RPMI8226 (cell line): ENCODE measurements around the gene AMPH.
A peak's percentile ranks its signal among the peaks of the same experiment; 100 is the strongest.

Experiments used
- DNase-seq: peaks from one replicate; pipeline ENCODE4 v3.0.0-alpha.2; 2015

Gene AMPH

DNA sequence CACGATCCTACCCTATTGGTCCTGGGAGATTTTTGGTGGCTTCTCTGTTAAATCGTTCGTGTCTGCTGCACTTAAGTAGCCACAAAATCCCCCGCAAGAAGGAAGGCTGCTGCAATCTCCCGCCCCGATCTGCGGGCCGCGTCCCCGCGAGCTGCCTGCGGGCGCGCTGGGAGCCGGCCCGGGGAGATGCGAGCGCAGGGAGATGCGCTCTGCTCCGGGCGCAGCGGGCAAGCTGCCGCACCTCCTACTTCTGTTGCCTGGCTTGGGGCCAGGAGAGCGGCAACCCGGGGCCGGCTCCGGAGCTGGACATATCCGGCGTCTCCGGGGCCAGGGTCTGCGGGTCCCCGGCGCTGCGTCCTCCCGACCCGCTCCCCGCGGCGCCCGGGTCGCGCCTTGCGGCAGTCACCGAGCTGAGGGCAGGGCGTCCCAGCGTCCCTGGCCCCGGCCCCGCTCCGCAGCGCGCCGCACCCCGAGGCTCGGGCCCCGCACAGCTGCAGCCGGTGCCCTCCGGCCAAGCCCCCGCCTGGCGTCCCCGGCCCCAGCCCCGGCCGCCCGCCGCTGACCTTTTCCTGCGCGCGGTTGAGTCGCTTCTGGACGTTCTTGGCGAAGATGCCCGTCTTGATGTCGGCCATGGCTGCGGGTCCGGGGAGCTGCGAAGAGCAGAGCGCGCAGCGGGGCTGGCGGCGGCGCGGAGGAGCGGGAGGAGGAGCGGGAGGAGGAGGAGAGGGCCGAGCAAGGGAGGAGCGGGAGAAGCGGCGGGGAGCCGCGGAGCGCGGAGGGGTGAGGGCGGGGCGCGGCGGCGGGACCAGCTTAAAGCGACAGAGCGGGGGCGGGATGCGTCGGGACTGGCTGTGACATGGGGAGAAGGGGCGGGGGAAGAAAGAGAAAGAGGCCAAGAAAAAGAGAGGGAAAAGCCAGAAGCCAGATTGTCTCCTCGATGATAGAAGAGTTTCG is at the start of gene AMPH:
Gene AMPH (minus strand): TSS at position 654 of the 954 bp plus-strand sequence. CDS start 22 bp downstream, at position 632.
- no peak for DNase-seq

DNA sequence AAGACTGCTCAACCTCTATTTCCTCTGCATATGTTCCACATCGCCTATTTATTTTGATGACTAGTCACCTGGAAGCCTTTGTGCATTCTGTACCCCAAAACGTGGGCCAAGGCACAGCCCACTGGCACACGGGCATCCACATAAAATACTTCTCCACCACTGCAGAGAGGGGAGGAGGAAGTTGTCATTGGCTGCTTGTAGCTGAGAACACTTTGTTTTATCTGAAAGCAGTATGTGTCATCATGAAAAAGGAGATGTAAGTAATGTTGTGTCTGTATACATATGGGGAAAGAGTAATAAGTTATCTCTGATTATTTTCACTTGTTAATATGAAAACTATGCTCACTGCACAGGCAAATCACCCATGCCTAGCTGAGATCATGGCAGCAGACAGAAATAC is 48.2 kb upstream of the AMPH start:
- no peak for DNase-seq

DNA sequence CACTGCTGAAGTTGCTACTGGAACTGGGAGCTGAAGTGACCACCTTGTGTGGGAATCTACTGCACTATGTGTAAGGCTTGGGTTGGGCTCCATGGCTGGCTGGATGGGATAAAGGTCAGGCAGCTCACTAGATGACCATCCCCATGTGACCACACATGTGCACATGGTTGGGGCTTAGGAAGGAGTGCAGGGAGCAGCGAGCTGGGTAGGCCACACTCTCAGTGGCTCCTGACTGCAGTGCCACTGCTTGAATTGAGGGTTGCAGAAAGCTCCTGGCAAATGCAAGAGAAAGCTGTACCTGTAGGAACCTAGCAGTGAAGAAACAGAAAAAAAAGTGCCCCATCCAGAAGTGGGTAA is 47.5 kb upstream of the AMPH start:
- DNase-seq: no peak

- no peak for DNase-seq
Observed at GRCh38 chr7:38677981-38678697, 47.0 kb upstream of the AMPH start.

DNA sequence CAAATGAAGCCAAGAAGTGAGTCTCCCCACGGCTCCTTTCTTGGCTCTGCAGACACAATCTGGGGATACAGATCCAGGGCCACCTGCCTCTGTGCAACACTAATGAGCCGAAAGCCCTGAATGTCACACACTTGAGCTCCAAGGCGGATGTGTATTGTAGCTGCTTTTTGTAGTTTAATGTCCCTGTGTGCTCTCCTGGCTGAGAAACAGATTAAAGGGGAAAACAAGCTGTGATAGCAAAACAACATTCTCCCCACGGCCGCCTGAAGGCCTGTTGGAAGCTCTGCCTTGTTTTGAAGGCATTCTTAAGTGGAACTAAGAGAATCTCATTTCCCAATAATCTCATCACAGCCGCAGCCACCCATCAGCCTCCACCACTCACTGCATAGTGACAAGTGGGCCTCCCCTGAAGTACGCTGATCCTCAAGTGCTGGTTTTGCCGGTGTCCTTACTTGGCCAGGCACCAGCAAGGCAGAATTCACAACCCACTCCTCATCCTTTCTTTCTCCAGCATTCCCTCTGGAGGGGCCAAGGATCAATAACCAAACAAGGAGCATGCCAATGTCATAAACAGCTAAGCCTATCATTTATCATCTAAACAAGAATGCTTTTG is 44.4 kb upstream of the AMPH start:
- DNase-seq: no peak

DNA sequence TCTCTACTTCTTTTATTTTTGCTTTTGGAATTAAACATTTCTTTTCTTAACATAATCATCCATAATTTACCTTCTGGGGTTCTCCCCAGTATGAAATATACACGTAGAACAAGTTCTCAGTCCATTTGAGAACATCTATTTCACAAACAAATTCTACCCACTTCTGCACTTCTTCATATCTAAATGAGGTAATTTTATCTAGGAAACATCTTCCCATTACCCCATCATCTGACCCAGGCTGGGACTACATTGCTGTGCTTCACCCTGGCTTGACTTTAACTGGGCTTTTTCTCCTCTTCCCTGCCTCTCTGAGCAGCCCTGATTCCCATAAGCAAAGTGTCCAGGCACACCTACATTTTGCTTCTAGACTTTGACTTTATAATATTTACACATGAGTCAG is 43.3 kb upstream of the AMPH start:
- no peak for DNase-seq

DNA sequence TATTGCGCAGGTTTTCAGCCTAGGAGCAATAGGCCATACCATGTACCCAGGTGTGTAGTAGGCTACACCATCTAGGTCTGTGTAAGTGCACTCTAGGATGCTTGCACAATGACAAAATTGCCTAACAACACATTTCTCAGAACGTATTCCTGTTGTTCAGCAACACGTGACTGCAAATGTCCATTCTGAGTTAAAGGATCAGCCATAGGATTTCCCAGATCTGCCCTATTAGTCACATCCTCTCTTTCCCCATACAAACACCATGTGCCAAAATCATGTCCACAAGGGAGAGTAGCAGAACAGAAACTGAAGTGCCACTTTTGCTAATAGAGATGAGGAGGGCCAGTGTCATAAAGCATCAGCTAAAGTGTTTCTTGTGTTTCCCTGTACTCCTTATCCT is 42.6 kb upstream of the AMPH start:
- DNase-seq: no peak

DNA sequence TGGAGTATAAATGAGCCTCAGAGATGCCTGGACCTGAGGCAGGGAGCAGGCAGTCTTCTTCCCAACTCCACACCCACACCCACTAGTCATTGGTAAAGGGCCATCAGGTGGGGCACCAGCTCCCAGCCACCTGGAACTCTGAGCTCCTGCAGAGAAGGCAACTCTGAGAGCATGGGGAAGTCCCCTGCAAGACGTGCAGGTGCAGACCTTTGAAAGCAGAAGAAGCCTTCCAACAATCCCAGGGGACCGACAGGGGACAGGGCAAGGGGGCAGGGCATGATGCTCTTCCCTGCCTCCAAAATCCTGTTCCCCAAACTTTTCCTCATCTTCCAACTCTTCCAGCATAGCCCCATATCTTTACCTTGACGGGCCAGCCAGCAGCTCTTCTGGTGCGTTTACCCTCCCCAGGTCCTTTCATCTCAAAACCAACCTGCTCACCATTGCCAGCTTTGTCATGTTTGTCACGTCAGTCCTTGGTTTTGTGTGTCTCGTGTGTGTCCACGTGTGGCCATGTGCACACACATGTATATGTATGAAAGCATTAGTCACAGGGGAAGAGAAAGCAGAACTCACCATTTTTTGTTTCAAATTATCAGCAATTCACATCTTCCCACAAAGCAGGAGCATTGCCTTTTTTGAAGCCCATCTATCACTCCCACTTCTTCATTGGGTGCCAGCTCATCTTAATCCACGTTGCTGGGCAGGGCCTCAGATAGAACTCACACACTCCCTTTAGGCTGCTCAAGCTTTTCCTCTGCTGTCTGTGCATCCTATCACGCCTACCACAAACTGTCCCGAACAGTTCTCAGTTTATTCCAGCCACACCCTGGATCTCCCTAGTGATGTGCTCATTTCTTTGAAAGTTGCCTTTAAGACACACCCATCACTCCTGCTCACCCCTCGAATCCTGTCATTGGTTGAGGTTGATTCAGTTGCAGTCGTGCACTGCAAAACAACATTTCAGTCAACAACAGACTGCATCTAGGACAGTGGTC is 41.0 kb upstream of the AMPH start:
- peak; percentile 6 for DNase-seq

- no peak for DNase-seq
Observed at GRCh38 chr7:38669965-38670520, 38.9 kb upstream of the AMPH start.

- no peak for DNase-seq
Observed at GRCh38 chr7:38664972-38665371, 33.8 kb upstream of the AMPH start.

DNA sequence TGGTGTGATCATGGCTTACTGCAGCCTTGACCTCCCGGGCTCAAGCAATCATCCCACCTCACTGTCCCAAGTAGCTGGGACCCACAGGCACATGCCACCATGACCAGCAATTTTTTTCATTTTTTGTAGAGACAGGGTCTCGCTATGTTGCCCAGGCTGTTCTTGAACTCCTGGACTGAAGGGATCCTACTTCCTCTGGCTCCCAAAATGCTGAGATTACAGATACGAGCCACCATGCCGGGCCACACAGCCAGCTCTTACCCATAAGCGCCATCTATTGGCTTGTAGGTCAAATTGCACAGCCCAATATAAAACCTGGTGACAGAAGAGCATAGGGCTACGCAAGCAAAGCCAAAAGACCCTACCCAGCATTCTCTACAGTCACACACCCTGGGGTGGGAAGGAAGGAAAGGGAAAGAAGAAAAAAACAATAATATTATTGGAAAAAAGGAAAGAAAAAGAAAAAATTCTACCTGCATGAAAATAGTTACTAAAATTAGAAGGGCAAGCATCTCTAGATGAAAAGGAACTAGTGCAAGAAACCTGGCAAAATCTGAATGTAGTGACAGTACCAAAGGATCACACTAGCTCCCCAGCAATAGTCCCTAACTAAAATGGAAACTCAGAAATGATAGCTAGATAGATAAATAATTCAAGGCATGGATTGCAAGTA is 29.4 kb upstream of the AMPH start:
- DNase-seq: peak; percentile 62

DNA sequence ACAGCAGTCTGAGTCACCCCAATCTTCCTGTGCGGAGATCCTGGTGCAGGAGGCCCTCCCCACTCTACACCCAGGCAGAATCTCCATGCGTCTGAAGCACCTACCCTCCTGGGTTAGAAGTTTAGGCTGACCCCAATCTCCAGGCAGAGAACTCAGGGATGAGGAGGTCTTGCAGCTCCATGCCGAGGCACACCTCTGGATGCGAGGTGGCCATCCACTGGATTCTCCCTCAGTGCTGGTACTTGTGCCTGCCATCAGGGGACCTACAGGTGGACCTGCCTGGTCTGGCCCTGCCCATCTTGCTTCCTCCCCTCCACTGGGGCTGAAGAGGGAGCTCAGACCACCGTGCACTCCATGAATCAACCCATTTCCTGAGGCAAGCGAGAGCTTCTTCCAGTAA is 28.8 kb upstream of the AMPH start:
- DNase-seq: no peak

DNA sequence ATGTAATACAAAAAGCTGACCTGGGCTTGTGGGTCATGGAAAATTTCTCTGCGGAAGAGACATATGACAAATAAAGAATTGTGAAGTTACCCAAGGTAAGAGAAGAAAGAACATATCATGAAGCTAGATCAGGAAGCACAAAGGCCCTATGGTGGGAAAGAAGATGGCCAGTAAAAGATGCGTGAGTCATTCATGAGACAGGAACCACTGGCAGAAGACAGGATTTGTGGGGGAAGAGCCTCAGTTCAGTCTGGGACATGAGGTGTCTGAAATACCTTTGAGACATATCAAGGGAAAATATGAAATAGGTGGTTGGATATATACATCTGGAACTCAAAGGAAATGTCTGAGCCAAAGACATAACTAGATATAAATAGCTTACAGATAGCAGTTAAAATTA is 27.7 kb upstream of the AMPH start:
- no peak for DNase-seq

GRCh38 chr7:38656968-38657367 is 25.8 kb upstream of the AMPH start:
- DNase-seq: peak; percentile 66

GRCh38 chr7:38655833-38656774 is 24.9 kb upstream of the AMPH start:
- no peak for DNase-seq

DNA sequence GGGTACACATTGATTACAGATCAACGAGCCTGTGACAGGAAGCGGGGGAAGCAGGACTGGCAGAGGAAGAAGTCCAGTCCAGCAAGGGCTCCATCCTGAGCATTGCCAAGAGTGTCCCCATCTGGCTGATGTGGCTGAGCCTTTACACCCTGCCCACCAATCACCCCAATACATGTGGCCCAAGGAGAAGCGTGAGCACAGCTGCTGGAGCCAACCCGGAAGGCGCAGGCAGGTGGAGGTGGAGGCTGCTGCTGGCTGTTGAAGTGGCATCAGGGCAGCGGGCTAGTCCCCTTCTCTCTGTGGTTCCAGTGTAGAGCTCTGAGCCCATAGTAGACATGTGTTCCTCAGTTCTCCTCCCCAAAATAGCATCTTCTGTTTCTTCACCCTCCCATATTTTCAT is 6.8 kb upstream of the AMPH start:
- no peak for DNase-seq

DNA sequence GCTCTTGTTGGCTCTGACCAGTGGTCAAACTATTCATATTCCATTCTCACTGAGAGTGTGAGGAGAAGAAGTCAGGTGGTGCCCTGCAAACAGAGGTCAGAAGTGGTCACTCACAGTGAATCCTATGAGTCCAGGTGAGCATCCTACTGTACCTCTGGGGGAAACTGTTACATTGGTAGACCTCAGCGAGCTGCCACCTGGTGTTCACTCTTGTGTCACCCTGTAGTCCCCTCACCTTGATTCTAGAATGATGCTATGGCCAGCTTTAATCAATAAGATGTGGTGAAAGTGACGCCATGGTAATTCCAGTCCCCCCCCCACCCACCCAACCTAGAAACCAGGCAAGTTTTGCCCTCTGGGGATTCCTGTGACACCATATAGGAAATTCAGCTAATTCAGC is 1.2 kb upstream of the AMPH start:
- DNase-seq: no peak

DNA sequence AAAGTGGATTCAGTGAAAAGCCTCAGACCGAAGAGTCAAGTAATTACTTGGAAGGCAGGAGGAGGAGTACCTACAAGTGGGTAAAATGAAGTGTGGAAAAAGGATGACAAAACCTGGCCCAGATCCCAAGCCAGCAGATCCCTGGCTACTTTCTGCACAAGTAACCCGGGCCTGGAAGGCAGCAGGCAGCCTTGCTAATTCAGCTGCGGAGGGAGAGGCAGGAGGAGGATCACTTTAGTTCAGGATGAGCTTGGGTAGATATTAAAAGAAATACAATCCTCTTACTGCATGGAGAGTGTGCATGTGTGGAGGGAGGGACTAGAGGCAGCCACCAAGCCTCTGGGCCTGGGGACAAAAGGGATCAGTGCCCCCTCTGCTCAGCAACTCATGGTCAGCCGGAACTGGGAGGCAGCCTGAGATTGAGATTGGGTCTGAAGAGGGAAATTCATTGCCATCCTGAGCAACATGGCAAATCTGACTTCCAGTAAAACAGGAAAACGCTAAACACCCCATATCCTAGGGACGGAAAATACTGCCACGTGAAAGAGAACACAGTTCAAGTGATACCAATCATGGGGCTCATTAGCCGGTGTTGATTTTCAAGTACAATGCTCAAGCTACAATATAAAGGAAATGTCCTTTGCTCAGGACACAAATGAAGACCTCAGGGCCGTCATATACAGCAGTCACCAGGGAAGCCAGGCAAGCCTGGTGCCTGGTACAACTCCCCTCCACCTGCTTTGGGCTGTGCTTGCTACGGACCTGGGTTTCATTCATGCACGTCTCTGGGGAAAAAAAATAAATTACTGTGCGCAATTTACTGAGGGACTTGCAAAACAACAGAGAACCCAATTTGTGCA is 1.3 kb downstream of the AMPH start:
- DNase-seq: no peak

DNA sequence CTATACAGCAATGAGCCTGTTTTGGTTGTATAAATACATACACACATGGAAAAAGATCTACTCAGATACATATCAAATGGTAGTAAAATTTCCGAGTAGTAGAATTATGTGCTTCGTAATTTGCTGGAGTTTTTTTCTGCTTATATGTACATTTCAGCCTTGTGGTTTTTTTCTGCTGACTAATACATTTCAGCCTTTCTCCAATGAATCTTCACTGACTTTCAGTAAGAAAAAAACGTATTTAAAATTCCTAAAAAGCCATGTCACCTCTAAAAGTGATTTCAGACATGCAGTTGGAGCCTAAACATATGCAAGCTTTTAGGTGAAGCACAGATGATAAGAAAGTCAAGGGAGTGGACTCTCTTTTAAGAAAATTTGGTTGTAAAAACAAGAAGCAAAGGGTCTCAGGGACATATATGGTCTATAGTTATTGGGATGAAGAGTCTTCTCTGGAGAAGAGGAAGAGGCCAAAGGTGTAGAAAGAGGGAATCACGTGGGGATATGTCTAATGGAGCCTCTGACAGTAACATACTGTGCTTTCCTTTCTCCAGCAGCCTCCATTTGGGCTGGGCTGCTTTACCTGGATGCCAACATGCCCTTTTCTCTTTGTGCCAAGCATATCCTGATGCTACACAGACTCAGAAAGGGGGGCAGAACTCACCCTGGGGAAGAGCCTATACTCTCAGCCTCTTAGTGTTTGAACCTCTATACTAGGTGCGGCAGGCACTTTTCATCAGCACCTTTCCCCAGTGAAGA is 2.4 kb downstream of the AMPH start:
- no peak for DNase-seq
